ENCODE results near the gene TMED8.

DNA sequence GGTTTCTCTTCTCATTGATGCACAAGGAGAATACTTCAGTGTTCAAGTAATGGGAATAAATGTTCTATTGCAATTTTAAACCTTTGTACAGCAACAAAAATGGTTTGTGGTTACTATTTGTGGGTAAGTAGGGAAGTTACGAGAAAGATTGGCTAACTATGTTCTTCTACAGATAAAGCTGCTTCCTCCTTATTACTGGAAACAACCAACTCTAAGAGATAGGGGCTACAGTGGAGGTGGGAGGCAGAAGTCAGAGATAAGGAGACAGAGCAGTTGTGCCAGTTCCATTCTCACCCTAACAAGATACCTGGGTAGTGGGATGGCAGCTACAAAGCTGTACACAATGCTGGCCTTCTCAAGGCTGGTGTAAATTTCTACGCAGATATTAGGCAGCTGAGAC, 30.3 kb upstream of the TMED8 start:
- TF ChIP-seq, protein P1, sequence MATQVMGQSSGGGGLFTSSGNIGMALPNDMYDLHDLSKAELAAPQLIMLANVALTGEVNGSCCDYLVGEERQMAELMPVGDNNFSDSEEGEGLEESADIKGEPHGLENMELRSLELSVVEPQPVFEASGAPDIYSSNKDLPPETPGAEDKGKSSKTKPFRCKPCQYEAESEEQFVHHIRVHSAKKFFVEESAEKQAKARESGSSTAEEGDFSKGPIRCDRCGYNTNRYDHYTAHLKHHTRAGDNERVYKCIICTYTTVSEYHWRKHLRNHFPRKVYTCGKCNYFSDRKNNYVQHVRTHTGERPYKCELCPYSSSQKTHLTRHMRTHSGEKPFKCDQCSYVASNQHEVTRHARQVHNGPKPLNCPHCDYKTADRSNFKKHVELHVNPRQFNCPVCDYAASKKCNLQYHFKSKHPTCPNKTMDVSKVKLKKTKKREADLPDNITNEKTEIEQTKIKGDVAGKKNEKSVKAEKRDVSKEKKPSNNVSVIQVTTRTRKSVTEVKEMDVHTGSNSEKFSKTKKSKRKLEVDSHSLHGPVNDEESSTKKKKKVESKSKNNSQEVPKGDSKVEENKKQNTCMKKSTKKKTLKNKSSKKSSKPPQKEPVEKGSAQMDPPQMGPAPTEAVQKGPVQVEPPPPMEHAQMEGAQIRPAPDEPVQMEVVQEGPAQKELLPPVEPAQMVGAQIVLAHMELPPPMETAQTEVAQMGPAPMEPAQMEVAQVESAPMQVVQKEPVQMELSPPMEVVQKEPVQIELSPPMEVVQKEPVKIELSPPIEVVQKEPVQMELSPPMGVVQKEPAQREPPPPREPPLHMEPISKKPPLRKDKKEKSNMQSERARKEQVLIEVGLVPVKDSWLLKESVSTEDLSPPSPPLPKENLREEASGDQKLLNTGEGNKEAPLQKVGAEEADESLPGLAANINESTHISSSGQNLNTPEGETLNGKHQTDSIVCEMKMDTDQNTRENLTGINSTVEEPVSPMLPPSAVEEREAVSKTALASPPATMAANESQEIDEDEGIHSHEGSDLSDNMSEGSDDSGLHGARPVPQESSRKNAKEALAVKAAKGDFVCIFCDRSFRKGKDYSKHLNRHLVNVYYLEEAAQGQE (IDR thresholded peaks at IDR 0.05; ENCODE audit: low read depth, low read length), result no peak
- TF ChIP-seq TARDBP (IDR thresholded peaks at IDR 0.05; ENCODE audit: borderline replicate concordance) (no peak), BHLHE40 (IDR thresholded peaks at IDR 0.05; ENCODE audit: borderline replicate concordance in 1 of 2, low read depth in 2 of 2, low read length in 1 of 2) (no peak), EGR1 (IDR thresholded peaks at IDR 0.05; ENCODE audit: borderline replicate concordance in 1 of 2, low read depth in 2 of 2, low read length in 2 of 2) (no peak), FOS (IDR thresholded peaks at IDR 0.05; ENCODE audit: borderline replicate concordance, extremely low read depth, insufficient read length) (no peak), CREB1 (IDR thresholded peaks at IDR 0.05; ENCODE audit: low read depth) (no peak), TCF3 (IDR thresholded peaks at IDR 0.05; ENCODE audit: borderline replicate concordance, insufficient read depth, low read depth, low read length) (no peak), POLR2A (IDR thresholded peaks at IDR 0.05; ENCODE audit: low read depth, low read length) (no peak), NFYB (IDR thresholded peaks at IDR 0.05; ENCODE audit: insufficient read depth, low read depth, low read length) (no peak)
- TF ChIP-seq, protein P2, sequence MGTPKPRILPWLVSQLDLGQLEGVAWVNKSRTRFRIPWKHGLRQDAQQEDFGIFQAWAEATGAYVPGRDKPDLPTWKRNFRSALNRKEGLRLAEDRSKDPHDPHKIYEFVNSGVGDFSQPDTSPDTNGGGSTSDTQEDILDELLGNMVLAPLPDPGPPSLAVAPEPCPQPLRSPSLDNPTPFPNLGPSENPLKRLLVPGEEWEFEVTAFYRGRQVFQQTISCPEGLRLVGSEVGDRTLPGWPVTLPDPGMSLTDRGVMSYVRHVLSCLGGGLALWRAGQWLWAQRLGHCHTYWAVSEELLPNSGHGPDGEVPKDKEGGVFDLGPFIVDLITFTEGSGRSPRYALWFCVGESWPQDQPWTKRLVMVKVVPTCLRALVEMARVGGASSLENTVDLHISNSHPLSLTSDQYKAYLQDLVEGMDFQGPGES (IDR thresholded peaks at IDR 0.05), result no peak
- TF ChIP-seq, protein P3, sequence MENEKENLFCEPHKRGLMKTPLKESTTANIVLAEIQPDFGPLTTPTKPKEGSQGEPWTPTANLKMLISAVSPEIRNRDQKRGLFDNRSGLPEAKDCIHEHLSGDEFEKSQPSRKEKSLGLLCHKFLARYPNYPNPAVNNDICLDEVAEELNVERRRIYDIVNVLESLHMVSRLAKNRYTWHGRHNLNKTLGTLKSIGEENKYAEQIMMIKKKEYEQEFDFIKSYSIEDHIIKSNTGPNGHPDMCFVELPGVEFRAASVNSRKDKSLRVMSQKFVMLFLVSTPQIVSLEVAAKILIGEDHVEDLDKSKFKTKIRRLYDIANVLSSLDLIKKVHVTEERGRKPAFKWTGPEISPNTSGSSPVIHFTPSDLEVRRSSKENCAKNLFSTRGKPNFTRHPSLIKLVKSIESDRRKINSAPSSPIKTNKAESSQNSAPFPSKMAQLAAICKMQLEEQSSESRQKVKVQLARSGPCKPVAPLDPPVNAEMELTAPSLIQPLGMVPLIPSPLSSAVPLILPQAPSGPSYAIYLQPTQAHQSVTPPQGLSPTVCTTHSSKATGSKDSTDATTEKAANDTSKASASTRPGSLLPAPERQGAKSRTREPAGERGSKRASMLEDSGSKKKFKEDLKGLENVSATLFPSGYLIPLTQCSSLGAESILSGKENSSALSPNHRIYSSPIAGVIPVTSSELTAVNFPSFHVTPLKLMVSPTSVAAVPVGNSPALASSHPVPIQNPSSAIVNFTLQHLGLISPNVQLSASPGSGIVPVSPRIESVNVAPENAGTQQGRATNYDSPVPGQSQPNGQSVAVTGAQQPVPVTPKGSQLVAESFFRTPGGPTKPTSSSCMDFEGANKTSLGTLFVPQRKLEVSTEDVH (IDR thresholded peaks at IDR 0.05; ENCODE audit: low read depth, partially characterized antibody), result no peak
- TF ChIP-seq, protein P4, sequence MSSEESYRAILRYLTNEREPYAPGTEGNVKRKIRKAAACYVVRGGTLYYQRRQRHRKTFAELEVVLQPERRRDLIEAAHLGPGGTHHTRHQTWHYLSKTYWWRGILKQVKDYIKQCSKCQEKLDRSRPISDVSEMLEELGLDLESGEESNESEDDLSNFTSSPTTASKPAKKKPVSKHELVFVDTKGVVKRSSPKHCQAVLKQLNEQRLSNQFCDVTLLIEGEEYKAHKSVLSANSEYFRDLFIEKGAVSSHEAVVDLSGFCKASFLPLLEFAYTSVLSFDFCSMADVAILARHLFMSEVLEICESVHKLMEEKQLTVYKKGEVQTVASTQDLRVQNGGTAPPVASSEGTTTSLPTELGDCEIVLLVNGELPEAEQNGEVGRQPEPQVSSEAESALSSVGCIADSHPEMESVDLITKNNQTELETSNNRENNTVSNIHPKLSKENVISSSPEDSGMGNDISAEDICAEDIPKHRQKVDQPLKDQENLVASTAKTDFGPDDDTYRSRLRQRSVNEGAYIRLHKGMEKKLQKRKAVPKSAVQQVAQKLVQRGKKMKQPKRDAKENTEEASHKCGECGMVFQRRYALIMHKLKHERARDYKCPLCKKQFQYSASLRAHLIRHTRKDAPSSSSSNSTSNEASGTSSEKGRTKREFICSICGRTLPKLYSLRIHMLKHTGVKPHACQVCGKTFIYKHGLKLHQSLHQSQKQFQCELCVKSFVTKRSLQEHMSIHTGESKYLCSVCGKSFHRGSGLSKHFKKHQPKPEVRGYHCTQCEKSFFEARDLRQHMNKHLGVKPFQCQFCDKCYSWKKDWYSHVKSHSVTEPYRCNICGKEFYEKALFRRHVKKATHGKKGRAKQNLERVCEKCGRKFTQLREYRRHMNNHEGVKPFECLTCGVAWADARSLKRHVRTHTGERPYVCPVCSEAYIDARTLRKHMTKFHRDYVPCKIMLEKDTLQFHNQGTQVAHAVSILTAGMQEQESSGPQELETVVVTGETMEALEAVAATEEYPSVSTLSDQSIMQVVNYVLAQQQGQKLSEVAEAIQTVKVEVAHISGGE (CRISPR knock-in tag; IDR thresholded peaks at IDR 0.05), result no peak
- TF ChIP-seq, protein P5, sequence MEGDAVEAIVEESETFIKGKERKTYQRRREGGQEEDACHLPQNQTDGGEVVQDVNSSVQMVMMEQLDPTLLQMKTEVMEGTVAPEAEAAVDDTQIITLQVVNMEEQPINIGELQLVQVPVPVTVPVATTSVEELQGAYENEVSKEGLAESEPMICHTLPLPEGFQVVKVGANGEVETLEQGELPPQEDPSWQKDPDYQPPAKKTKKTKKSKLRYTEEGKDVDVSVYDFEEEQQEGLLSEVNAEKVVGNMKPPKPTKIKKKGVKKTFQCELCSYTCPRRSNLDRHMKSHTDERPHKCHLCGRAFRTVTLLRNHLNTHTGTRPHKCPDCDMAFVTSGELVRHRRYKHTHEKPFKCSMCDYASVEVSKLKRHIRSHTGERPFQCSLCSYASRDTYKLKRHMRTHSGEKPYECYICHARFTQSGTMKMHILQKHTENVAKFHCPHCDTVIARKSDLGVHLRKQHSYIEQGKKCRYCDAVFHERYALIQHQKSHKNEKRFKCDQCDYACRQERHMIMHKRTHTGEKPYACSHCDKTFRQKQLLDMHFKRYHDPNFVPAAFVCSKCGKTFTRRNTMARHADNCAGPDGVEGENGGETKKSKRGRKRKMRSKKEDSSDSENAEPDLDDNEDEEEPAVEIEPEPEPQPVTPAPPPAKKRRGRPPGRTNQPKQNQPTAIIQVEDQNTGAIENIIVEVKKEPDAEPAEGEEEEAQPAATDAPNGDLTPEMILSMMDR (IDR thresholded peaks at IDR 0.05 in 2 of 3, conservative IDR thresholded peaks at IDR 0.05 in 1 of 3; ENCODE audit: control insufficient read depth in 2 of 3, extremely low read depth in 1 of 3, insufficient read depth in 1 of 3, low read depth in 3 of 3, low read length in 3 of 3), result no peak
- TF ChIP-seq, protein P6, sequence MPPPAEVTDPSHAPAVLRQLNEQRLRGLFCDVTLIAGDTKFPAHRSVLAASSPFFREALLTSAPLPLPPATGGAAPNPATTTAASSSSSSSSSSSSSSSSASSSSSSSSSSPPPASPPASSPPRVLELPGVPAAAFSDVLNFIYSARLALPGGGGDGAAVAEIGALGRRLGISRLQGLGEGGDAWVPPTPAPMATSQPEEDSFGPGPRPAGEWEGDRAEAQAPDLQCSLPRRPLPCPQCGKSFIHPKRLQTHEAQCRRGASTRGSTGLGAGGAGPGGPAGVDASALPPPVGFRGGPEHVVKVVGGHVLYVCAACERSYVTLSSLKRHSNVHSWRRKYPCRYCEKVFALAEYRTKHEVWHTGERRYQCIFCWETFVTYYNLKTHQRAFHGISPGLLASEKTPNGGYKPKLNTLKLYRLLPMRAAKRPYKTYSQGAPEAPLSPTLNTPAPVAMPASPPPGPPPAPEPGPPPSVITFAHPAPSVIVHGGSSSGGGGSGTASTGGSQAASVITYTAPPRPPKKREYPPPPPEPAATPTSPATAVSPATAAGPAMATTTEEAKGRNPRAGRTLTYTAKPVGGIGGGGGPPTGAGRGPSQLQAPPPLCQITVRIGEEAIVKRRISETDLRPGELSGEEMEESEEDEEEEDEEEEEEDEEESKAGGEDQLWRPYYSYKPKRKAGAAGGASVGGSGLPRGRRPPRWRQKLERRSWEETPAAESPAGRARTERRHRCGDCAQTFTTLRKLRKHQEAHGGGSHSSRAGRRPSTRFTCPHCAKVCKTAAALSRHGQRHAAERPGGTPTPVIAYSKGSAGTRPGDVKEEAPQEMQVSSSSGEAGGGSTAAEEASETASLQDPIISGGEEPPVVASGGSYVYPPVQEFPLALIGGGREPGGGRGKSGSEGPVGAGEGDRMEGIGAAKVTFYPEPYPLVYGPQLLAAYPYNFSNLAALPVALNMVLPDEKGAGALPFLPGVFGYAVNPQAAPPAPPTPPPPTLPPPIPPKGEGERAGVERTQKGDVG (CRISPR knock-in tag; IDR thresholded peaks at IDR 0.05), result no peak
